Effector memory CD8-positive, alpha-beta T cell (primary cell): ENCODE results near the gene MARVELD1.
"Not testable (repeated sequence)": the region's sequence is repeated elsewhere in the genome, so short reads cannot be mapped to it uniquely, and the experiment has no call there.

Experiments used
- ATAC-seq: fragments of 150-1000 bp; cut with Tn5 transposase; replicated peaks from 2 replicates; pipeline ENCODE4 v1.10.0; 2021; ENCODE audit warnings: mild to moderate bottlenecking, moderate library complexity
- DNase-seq, 3 experiments: peaks; one replicate each; pipeline ENCODE4 v3.0.0; 2021
- H3K27ac Mint-ChIP-seq, 2 donors: one replicate each; pipeline ENCODE4 v1.8.0; 2022; ENCODE audit warnings: mild to moderate bottlenecking in 2 of 2, mixed read lengths in 2 of 2, moderate library complexity in 2 of 2
- H3K27me3 Mint-ChIP-seq, 2 donors: one replicate each; pipeline ENCODE4 v1.8.0; 2022; ENCODE audit warnings: mixed read lengths in 2 of 2
- H3K36me3 Mint-ChIP-seq: one replicate; pipeline ENCODE4 v1.8.0; 2022; ENCODE audit warnings: mild to moderate bottlenecking, moderate library complexity, mixed read lengths; ENCODE audit not compliant: insufficient read depth
- H3K4me1 Mint-ChIP-seq, 2 donors: one replicate each; pipeline ENCODE4 v1.8.0; 2022; ENCODE audit warnings: low read depth in 2 of 2, mixed read lengths in 2 of 2
- H3K4me3 Mint-ChIP-seq, 2 donors: one replicate each; pipeline ENCODE4 v1.8.0; 2022; ENCODE audit warnings: mild to moderate bottlenecking in 2 of 2, mixed read lengths in 2 of 2, moderate library complexity in 2 of 2
- H3K9me3 Mint-ChIP-seq, 2 donors: one replicate each; pipeline ENCODE4 v1.8.0; 2022; ENCODE audit warnings: mixed read lengths in 2 of 2

MARVELD1 gene

DNA sequence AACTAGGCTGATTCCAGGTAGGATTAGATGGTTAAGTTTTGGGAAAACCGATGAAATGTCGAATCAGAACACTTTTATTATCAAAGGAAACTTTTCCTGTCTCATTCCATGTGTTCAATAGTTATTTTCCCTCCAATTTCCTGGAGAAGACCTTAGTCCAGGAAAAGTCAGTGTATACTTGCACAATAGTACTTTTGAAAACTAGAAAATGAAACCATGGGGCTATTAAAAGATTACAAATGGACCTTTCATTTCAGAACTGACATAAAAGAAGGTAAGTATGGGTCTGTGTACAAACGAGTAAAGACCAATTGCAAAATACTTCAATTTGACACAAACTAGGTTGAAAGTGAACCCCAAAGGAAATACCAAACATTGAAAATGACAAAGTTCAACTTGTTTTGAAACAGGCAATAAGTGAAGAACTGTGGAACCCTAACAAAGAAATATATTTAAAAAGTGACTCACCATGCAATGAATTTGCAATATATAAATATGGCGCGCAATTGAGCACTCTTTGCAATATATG, 28.6 kb upstream of the MARVELD1 start:
- no peak for ATAC-seq
- H3K27ac Mint-ChIP-seq, result no peak overlapping the region
- no peaks in the 10 kb centered on the region for H3K27me3 Mint-ChIP-seq
- H3K9me3 Mint-ChIP-seq, result no peaks in the 10 kb centered on the region
- H3K4me3 Mint-ChIP-seq, result no peak overlapping the region
- DNase-seq, result no peak
- peaks cover 9 to 17% of the 10 kb centered on the region in 2 donors for H3K4me1 Mint-ChIP-seq
- H3K36me3 Mint-ChIP-seq, result peaks cover 10% of the 10 kb centered on the region

DNA sequence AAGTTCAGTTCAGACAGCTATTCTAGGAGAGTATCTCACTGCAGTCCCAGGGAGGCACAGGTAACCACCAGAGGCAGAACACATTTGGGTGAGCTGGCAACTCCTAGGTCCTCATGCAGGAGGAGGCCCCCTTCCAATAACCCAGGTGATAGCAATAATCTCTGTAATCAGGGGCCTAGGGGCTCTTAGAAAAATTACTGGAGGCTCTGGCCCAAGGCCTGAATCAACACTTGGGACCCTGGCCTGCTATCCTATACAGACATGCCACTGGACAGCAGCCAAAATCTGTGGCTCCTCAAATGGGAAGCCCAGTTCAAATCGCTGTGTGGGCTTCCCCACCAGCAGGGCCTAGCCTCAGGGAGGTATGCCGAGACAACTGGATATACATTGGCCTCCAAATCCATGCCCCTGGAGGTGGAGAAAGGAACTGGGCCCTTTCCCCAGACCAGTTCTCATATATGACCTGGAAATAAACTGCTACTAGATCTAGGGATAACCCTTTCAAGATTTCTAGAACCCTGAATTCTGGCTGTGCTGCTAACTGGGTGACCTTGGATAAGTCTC, 28.1 kb upstream of the MARVELD1 start:
- no peak for ATAC-seq
- H3K27me3 Mint-ChIP-seq, result no peaks in the 10 kb centered on the region
- DNase-seq, result no peak
- H3K36me3 Mint-ChIP-seq, result peaks cover 6% of the 10 kb centered on the region
- H3K27ac Mint-ChIP-seq, result no peak overlapping the region
- H3K4me3 Mint-ChIP-seq, result peak overlapping the region in 1 of 2 donors; percentile 81
- no peaks in the 10 kb centered on the region for H3K9me3 Mint-ChIP-seq
- H3K4me1 Mint-ChIP-seq, result peaks cover 9 to 17% of the 10 kb centered on the region in 2 donors

- H3K4me3 Mint-ChIP-seq, result peak overlapping the region; percentile 81 to 84
- no peak for ATAC-seq
- peaks cover 9 to 17% of the 10 kb centered on the region in 2 donors for H3K4me1 Mint-ChIP-seq
- H3K9me3 Mint-ChIP-seq, result no peaks in the 10 kb centered on the region
- DNase-seq, result no peak
- peaks cover 6% of the 10 kb centered on the region for H3K36me3 Mint-ChIP-seq
- H3K27ac Mint-ChIP-seq, result peak overlapping the region; percentile 21 to 67
- H3K27me3 Mint-ChIP-seq, result no peaks in the 10 kb centered on the region
Observed at GRCh38 chr10:97686301-97686961, 27.1 kb upstream of the MARVELD1 start.

DNA sequence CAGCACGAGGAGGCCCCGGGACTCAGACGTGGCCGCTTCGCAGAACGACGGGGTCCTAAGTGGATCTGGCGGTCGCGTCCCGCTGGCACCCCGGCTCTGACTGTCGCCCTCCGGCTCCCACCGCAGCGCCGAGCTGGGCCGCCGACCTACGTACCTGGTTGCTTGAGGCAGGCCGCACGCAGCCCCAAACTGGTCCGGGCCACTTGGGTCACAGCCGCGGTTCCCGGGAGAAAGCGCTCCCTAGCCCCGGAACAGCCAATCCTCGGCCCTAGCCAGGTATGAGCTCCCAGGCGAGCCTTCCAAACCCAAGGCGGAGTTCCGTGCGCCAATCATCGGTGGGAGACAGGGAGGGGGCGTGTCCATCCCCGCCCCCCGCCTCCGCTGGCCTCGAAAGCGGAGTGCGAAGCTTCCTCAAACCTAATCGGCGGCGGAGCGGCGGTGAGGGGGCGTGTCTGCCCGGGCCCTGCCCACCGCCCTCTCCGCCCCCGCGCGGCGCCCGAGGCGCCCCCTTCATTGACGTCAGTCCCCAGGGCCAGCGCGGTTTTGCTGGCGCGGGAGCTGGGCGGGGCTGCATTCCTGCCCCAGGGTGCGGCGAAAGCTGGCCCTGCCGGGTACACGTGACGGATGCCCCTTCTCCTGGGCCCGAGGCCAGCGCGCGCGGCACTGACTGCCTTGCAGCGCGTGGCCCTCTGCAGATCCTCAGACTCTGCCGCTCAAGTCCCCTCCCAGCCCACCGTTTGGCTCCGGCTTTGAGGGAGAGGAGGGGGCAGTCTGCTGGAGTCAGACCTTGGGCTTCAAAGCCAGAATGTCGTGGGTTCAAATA, 26.4 kb upstream of the MARVELD1 start, which contains the start of gene AVPI1:
Gene AVPI1 (minus strand): TSS at position 280 of the 823 bp plus-strand sequence. CDS start 7,336 bp downstream, outside the sequence.
- ATAC-seq, result peak; percentile 89
- H3K4me3 Mint-ChIP-seq, result peak within 1 kb of the TSS; percentile 81 to 84

DNA sequence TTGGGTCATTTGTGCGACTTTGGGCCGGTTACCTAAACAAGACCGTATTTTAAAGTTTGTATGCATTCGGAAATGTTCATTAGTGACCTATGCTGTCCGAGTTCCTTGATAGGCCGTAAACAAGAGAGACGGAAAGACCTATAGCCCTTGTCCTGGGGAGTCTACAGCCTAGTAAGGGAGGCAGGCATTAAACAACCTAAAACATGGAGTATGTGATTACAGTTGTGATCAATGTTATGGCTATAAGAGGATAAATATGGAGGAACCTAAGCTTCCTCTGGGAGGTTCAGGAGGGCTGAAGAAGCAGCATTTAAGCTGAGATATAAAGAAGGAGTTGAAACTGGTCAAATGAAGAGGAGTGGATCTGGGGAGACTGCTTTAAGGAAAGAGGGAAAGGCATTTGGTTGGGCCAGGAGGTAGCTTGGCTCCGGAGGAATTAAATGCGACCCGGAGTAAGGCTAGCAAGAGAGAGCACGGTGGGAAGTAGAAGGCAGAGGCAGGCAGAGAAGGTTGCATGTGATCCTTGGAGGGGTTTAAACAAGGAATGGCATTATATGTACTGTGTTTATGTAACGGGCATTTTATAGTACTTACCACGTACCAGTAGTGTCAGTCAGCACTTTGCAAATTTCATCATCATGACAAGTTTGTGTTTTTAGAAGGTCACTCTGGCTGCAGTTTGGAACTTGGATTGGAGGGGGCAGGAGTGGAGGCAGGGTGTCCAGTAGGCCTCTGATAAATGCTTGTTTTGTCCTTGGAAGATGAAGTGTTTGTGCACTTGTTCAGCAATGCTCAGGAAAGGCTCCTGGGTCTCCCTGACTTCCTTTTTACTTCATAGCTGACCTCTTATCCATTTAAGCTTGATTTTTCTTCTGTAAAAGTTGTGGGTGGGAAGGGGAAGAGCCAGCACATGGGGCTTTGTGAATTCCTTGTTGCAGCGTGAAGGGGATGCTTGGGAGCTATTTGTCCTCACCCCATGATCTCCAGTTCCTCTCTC, 25.4 kb upstream of the MARVELD1 start:
- DNase-seq, result no peak
- peaks cover 8% of the 10 kb centered on the region for H3K36me3 Mint-ChIP-seq
- peaks cover 9 to 17% of the 10 kb centered on the region in 2 donors for H3K4me1 Mint-ChIP-seq
- H3K9me3 Mint-ChIP-seq, result no peaks in the 10 kb centered on the region
- ATAC-seq, result no peak
- no peaks in the 10 kb centered on the region for H3K27me3 Mint-ChIP-seq
- peak overlapping the region; percentile 81 to 84 for H3K4me3 Mint-ChIP-seq
- peak overlapping the region; percentile 21 to 67 for H3K27ac Mint-ChIP-seq

More for the DNA sequence above, 26.4 kb upstream of the MARVELD1 start, which contains the start of gene AVPI1:
- H3K9me3 Mint-ChIP-seq, result no peaks in the 10 kb centered on the region
- peak within 1 kb of the TSS; percentile 21 to 67 for H3K27ac Mint-ChIP-seq
- H3K27me3 Mint-ChIP-seq, result no peaks in the 10 kb centered on the region
- peaks cover 9 to 17% of the 10 kb centered on the region in 2 donors for H3K4me1 Mint-ChIP-seq
- H3K36me3 Mint-ChIP-seq, result peaks cover 8% of the 10 kb centered on the region
- peak; percentile 92 to 95 (median 93) for DNase-seq

DNA sequence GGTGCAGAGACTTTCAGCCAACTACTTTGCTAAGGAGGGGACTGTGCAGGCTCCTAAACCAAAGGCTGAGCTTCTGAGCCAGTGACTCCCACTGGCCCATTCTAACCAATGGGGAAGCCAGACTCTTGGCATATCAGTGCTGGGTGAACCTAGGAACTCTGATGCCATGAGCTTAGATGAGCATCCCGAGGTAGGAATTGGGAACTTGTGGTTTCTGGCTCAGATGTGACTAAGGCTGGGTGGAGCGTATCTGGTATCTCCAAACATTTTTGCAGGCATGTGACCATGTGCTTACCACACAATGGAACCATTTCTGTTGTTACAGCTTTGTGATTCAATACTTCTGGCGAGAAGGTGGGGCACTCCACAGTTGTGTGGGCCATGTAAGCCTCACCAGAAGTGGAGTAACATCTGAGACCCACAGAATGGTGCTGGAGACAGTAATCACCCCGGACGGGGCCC, 23.9 kb upstream of the MARVELD1 start:
- Mint-ChIP-seq H3K36me3 (peaks cover 8% of the 10 kb centered on the region), H3K4me1 (peaks cover 9 to 17% of the 10 kb centered on the region in 2 donors), H3K27me3 (peaks cover 0 to 9% of the 10 kb centered on the region in 2 donors), H3K4me3 (no peak overlapping the region), H3K27ac (no peak overlapping the region), H3K9me3 (no peaks in the 10 kb centered on the region)
- ATAC-seq (no peak), DNase-seq (no peak)

DNA sequence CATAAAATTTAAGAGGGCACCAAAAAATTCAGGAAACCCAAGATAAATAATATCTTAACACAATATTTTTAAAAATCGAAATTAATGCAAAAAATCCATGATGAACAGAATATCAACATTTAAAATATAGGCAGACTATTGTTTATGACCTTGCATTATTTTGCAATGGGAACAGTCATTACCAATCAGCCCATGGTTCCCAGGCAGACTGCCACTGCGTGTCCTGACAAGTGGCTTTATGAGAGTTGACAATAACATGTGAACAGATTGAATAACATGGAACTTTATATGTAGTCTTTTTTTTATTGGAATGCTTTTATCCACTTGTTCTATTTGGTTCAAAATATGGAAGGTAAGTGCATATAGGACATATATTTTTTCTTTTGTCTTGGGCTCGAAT, 23.4 kb upstream of the MARVELD1 start:
- Mint-ChIP-seq H3K9me3 (no peaks in the 10 kb centered on the region), H3K36me3 (peaks cover 8% of the 10 kb centered on the region), H3K4me1 (peaks cover 9 to 17% of the 10 kb centered on the region in 2 donors), H3K27me3 (peaks cover 0 to 10% of the 10 kb centered on the region in 2 donors), H3K4me3 (no peak overlapping the region), H3K27ac (no peak overlapping the region)
- ATAC-seq (no peak), DNase-seq (no peak)

GRCh38 chr10:97698072-97698655, 15.4 kb upstream of the MARVELD1 start:
- not testable (repeated sequence) for H3K4me1 Mint-ChIP-seq, H3K9me3 Mint-ChIP-seq, ATAC-seq, H3K27me3 Mint-ChIP-seq, H3K27ac Mint-ChIP-seq, DNase-seq, H3K36me3 Mint-ChIP-seq, H3K4me3 Mint-ChIP-seq

DNA sequence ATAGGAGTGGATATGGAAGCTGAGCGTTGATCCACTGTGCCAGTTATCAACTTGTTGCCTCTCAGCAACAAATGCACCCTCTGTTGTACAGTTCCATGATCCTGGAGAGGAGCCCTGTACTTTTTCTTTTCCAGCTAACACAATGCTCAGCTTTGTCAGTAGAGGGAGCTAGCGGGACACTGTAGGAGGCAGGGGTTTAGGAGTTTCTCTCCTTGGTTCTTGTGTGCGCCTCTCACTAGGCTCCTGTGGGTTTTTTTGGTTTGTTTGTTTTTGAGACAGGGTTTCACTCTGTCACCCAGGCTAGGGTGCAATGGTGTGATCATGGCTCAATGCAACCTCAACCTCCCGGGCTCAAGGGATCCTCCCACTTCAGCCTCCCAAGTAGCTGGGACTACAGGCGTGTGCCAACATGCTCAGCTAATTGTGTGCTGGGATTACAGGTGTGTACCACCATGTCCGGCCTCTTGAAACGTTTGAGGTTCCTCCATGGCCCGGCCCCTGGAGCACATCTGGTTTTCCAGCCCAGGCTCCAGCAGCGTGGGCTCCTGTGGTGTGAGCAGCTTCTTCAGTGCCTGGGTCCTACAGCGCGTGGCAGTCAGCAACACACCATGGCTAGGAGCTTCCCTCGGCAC, 12.0 kb upstream of the MARVELD1 start:
- peaks cover 0 to 23% of the 10 kb centered on the region in 2 donors for H3K27me3 Mint-ChIP-seq
- peak; percentile 45 to 51 (median 49) for DNase-seq
- H3K36me3 Mint-ChIP-seq, result no peaks in the 10 kb centered on the region
- H3K4me3 Mint-ChIP-seq, result no peak overlapping the region
- no peak overlapping the region for H3K27ac Mint-ChIP-seq
- no peaks in the 10 kb centered on the region for H3K9me3 Mint-ChIP-seq
- no peaks in the 10 kb centered on the region for H3K4me1 Mint-ChIP-seq
- ATAC-seq, result peak; percentile 99

DNA sequence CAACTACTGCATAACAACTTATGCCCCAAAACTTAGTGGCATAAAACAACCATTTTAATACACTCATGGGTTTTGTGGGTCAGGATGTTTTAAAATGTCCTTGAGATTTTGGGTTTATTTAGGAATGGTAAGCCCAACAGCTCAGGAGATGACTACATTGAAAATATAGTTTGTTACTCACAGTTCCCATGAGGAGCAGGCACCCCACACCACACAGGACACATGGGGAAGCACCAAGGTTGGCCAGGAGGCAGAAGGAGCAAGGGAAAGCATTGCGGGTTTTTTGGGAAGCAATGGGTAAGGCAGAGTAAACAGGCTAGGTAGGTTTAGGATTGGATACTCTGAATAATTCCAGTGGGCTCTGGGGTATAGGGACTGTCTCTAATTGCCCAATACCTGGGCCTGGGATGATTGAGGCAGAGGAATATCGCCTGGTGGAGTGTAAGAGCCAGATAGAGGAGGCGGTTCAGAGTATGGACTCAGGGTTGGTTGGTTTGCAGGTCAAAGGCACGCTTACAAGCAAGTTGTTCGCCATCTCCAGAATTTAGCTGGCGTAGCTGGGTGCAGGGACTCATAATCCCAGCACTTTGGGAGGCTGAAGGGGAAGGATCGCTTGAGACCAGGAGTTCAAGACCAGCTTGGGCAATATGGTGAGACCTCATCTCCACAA, 10.0 kb upstream of the MARVELD1 start:
- H3K27ac Mint-ChIP-seq, result peak overlapping the region in 1 of 2 donors; percentile 52
- DNase-seq, result no peak
- H3K27me3 Mint-ChIP-seq, result peaks cover 0 to 32% of the 10 kb centered on the region in 2 donors
- H3K4me3 Mint-ChIP-seq, result no peak overlapping the region
- H3K36me3 Mint-ChIP-seq, result no peaks in the 10 kb centered on the region
- H3K4me1 Mint-ChIP-seq, result no peaks in the 10 kb centered on the region
- no peak for ATAC-seq
- H3K9me3 Mint-ChIP-seq, result no peaks in the 10 kb centered on the region

- peak overlapping the region in 1 of 2 donors; percentile 52 for H3K27ac Mint-ChIP-seq
- H3K4me1 Mint-ChIP-seq, result no peaks in the 10 kb centered on the region
- no peak for ATAC-seq
- DNase-seq, result no peak
- no peak overlapping the region for H3K4me3 Mint-ChIP-seq
- H3K36me3 Mint-ChIP-seq, result no peaks in the 10 kb centered on the region
- no peaks in the 10 kb centered on the region for H3K9me3 Mint-ChIP-seq
- peaks cover 4 to 40% of the 10 kb centered on the region in 2 donors for H3K27me3 Mint-ChIP-seq
Observed at GRCh38 chr10:97704341-97704740, 9.2 kb upstream of the MARVELD1 start.
